Pulmonary artery endothelial cell (primary cell): ENCODE results near the gene GPR157. TPM values are rescaled to one million over a fixed set of nuclear protein-coding genes. Genes with fewer than 3 reads are reported as not detected.
A peak's percentile ranks its signal among the peaks of the same experiment; 100 is the strongest.
"Not testable (repeated sequence)": the region's sequence is repeated elsewhere in the genome, so short reads cannot be mapped to it uniquely, and the experiment has no call there.

Experiments
- DNase-seq: peaks from one replicate; pipeline ENCODE4 v3.0.0-alpha.2; 2011; ENCODE audit warnings: low read depth, low spot score
- total RNA-seq: library from RNA; depleted of rRNA; stranded (reverse); fragments of >200 nt; gene quantifications from 2 replicates; pipeline ENCODE4 v1.2.3, GENCODE V29; 2014

GPR157 gene
- total RNA-seq, 1 donor from 2014 or later, result 3.0 TPM

- DNase-seq, result no peak
These were observed 10.7 kb downstream of the GPR157 start for GRCh38 chr1:9118186-9118585.

DNA sequence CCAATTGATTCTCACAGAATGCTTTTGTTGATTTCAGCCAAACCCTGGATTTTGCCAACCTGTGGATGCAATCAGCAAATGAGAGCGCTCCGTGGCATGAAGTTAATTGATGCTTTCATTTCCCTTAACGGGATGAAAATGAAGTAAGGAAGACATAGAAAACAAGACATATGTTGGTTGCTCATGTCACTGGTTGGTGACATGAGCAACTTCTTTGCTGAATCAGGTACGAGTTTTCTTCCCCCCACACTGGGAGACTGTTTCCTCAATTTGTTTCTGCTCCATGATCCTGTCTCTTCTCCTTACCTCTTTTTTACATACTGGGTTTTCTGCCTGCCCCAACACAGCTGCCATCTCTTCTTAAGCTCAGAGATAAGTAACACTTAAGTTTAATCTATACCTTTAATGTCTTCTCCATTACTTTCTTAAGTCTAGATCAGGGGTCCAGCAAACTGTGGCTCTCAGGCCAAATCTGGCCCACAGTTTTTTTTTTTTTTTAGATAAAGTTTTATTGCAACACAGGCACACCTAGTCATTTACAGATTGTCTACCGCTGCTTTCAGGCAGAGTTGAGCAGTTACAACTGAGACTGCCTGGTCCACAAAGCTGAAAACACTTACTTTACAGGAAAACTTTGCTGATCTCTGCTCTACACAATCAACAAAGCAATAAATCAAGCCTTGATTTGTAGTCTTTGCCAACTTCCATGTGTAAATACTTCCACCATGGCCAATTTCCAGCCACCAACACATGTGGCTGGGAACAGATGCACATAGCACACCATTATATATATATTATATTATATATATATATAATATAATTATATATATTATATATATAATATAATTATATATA lies 13.3 kb downstream of the GPR157 start:
- no peak for DNase-seq

DNA sequence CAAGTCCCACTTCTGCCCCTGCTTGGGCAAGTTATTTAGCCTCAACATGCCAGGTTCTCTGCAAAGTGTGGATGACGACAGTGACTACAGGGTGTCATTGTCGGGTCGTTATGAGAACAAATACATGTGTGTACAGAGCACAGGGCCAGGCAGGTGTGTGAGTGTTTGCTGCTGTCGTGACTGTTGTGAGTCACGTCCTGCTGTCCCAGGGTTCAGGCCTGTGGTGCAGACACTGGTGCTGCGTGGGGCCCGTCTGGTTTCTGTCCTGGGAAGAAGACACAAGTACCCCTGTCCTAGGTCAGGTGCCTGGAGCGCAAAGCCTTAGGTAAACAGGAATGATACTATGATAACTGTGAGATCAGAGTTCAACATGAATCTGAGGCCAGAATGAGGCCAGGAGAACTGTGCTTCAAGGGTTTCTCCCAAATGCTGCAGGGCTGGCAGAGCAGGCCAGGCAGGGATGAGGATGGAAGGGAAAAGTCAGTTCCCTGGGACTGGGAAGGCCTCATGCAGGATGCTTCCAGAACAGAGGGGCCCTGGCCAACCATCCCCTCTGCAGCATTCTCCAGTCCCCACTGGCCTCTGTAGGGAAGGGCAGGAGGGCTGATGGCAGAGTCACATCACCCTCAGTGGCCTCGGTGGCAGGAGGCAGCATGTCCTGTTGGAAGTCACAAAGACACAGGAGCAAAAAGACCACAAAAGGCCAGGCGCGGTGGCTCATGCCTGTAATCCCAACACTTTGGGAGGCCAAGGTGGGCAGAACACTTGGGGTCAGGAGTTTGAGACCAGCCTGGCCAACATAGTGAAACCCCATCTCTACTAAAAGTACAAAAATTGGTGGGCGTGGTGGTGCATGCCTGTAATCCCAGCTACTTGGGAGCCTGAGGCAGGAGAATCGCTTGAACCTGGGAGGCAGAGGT lies 15.7 kb downstream of the GPR157 start:
- DNase-seq, result no peak

DNA sequence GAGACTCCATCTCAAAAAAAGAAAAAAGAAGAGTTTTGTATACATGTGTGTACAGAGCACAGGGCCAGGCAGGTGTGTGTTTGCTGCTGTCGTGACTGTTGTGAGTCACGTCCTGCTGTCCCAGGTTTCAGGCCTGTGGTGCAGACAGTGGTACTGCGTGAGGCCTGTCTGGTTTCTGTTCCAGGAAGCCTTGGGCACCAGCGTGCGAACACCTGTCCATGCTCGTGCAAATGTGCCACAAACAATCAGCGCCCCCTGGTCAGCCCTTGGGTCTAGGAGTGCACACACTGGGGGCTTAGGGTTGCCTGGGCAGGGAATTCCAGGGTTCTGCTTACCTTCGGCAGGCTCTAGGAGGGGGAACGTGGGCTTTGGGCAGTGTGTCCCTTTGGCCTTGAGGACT lies 16.9 kb downstream of the GPR157 start:
- no peak for DNase-seq

DNA sequence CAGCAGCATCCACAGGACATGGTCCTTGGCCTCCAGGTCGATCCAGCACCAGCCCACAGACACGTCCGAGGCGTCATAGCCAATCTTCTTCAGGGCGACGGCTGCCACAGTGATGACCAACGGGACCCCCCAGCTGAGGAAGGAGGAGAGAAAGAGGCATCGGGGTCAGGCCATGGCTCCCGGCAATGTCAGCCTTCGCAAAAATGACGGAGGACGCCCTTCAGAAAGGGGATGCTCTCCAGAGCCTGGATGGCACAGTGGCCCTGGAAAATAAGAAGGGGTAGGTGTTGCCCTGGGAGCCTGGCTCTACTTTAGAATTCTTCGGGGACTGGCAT lies 17.6 kb downstream of the GPR157 start:
- DNase-seq, result no peak

- DNase-seq, result peak; percentile 67
These were observed 18.1 kb downstream of the GPR157 start for GRCh38 chr1:9110669-9111356.

GRCh38 chr1:9108056-9108665 lies 20.7 kb downstream of the GPR157 start:
- no peak for DNase-seq

GRCh38 chr1:9107136-9107535 lies 21.8 kb downstream of the GPR157 start:
- no peak for DNase-seq

- DNase-seq, result no peak
These were observed 22.6 kb downstream of the GPR157 start for GRCh38 chr1:9106286-9106685.

- DNase-seq, result no peak
These were observed 23.5 kb downstream of the GPR157 start for GRCh38 chr1:9105336-9105867.

GRCh38 chr1:9101510-9102146 lies 27.3 kb downstream of the GPR157 start:
- no peak for DNase-seq

GRCh38 chr1:9100471-9101043 lies 28.3 kb downstream of the GPR157 start:
- no peak for DNase-seq

DNA sequence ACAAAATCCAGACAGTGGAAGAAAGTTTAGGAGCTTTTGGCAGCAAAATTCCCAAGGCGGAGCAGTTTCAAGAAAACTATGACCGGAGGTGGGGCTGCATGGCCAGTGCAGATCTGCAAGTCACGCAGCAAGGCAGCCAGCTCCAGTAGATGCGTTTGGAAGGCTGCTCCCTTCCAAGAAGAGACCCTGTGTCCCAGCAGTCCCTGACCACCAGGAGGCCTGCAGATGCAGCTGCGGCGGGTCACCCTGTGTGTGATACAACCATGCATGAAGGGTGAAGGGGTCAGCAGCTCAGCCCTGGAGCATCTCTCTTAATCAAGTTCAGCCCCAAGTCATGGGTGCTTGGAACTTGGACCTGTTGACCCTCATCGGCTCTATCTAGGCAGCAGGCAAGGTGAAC lies 29.3 kb downstream of the GPR157 start:
- no peak for DNase-seq

GRCh38 chr1:9097947-9098705 lies 30.8 kb downstream of the GPR157 start:
- DNase-seq, result no peak

GRCh38 chr1:9095818-9096217 lies 33.1 kb downstream of the GPR157 start:
- DNase-seq, result no peak

- not testable (repeated sequence) for DNase-seq
These were observed 34.8 kb downstream of the GPR157 start for GRCh38 chr1:9093996-9094595.

DNA sequence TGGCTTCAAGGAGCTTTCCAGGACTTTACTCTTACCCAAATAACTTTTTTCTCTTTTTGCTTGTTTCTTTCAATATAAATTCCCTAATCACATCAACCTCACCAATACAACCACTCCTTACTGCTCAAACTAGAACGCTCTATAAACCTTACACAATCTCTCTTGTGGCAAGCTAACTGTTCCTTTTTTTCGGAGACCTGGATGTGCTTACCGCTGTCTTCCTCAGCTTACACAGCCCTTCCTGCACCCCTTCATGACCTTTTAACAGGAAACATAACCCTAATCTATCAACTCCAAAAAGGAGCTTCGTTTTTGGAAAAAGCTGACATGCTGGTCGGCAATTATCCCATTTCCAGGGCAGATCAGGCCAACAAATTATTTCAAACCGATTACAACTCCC lies 35.3 kb downstream of the GPR157 start:
- no peak for DNase-seq

GRCh38 chr1:9093091-9093490 lies 35.8 kb downstream of the GPR157 start:
- no peak for DNase-seq

- no peak for DNase-seq
These were observed 40.1 kb downstream of the GPR157 start for GRCh38 chr1:9088807-9089206.
